ENCODE data around the gene GOLGA6L9. TPM values are rescaled to one million over a fixed set of nuclear protein-coding genes. Genes with fewer than 3 reads are reported as not detected.
"Not testable (repeated sequence)": the region's sequence is repeated elsewhere in the genome, so short reads cannot be mapped to it uniquely, and the experiment has no call there.

Gene GOLGA6L9
- polyA plus RNA-seq, result 10 to 100 TPM in 1 of 2 donors, 1 to 10 TPM in 1; 8.3 to 48.5 TPM

DNA sequence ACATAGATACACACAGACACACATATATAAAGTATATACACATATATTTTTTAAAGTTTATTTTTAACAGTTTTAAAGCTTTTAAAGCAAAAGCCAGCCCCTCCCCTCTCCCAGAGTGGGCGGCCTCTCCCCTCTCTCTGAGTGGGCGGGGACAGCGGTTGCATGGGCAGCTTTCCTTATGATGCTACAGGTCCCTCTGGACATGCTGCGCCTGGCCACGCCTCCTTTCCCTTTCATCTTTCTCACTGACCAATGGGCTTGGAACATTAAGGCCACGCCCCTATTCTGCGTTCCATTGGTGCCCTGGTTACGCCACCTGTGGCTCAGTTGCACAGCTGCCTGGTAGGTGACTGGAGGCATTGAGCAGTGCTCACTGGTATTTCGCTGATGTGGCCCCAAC, at the start of gene GOLGA6L9:
GOLGA6L9 (plus strand) TSS at position 124 of the 400 bp plus-strand sequence; CDS start at position 388, 264 bp downstream.
- H3K4me3 ChIP-seq (ENCODE audit: low read depth in 1 of 2, low read length in 2 of 2); H3K36me3 ChIP-seq (ENCODE audit: control insufficient read depth in 2 of 2, insufficient read depth in 2 of 2, low read length in 1 of 2); H3K4me1 ChIP-seq (ENCODE audit: control insufficient read depth in 2 of 2, insufficient read depth in 2 of 2, low read length in 1 of 2); H3K27me3 ChIP-seq (ENCODE audit: control insufficient read depth in 1 of 2, insufficient read depth in 2 of 2, low read length in 2 of 2); H3K9me3 ChIP-seq (ENCODE audit: control insufficient read depth in 2 of 2, insufficient read depth in 1 of 2, low read depth in 1 of 2, low read length in 1 of 2); H3K27ac ChIP-seq (ENCODE audit: low read depth in 2 of 2, low read length in 1 of 2): not testable (repeated sequence)
- WGBS, 2 donors, result 94 to 95% methylated on average over 6 to 8 of the region's 9 CpGs

GRCh38 chr15:82381330-82381955, 48.2 kb upstream of the GOLGA6L9 start:
- not testable (repeated sequence) for H3K4me1 ChIP-seq (ENCODE audit: control insufficient read depth in 2 of 2, insufficient read depth in 2 of 2, low read length in 1 of 2); H3K36me3 ChIP-seq (ENCODE audit: control insufficient read depth in 2 of 2, insufficient read depth in 2 of 2, low read length in 1 of 2); H3K27me3 ChIP-seq (ENCODE audit: control insufficient read depth in 1 of 2, insufficient read depth in 2 of 2, low read length in 2 of 2); H3K9me3 ChIP-seq (ENCODE audit: control insufficient read depth in 2 of 2, insufficient read depth in 1 of 2, low read depth in 1 of 2, low read length in 1 of 2); H3K4me3 ChIP-seq (ENCODE audit: low read depth in 1 of 2, low read length in 2 of 2); H3K27ac ChIP-seq (ENCODE audit: low read depth in 2 of 2, low read length in 1 of 2)
- 83 to 86% methylated on average over 10 of the region's 11 CpGs for WGBS, 2 donors

DNA sequence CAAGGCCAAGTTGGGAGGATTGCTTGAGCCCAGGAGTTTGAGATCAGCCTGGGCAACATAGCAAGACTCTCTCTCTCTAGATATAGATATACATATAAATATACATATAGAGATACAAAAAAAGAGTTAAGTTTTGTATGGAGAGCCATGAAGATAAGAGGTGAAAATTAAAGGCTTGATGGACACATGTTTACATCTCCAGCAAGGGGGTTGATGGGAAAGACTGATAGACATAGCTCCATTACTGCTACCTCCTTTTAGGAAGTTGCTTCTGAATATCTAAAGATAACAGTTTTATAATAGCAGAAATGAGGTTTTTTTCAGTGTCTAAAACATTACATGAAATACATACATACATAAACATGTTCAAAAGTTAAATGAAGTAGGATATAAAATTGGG, 42.4 kb upstream of the GOLGA6L9 start:
- H3K9me3 ChIP-seq (ENCODE audit: control insufficient read depth in 2 of 2, insufficient read depth in 1 of 2, low read depth in 1 of 2, low read length in 1 of 2); H3K36me3 ChIP-seq (ENCODE audit: control insufficient read depth in 2 of 2, insufficient read depth in 2 of 2, low read length in 1 of 2); H3K4me1 ChIP-seq (ENCODE audit: control insufficient read depth in 2 of 2, insufficient read depth in 2 of 2, low read length in 1 of 2): not testable (repeated sequence)

DNA sequence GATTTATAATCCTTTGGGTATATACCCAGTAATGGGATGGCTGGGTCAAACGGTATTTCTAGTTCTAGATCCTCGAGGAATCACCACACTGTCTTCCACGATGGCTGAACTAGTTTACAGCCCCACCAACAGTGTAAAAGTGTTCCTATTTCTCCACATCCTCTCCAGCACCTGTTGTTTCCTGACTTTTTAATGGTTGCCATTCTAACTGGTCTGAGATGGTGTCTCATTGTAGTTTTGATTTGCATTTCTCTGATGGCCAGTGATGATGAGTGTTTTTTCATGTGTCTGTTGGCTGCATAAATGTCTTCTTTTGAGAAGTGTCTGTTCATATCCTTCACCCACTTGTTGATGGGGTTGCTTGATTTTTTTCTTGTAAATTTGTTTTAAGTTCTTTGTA, 39.5 kb upstream of the GOLGA6L9 start:
- H3K4me3 ChIP-seq (ENCODE audit: low read depth in 1 of 2, low read length in 2 of 2); H3K36me3 ChIP-seq (ENCODE audit: control insufficient read depth in 2 of 2, insufficient read depth in 2 of 2, low read length in 1 of 2); H3K27me3 ChIP-seq (ENCODE audit: control insufficient read depth in 1 of 2, insufficient read depth in 2 of 2, low read length in 2 of 2); H3K27ac ChIP-seq (ENCODE audit: low read depth in 2 of 2, low read length in 1 of 2); H3K9me3 ChIP-seq (ENCODE audit: control insufficient read depth in 2 of 2, insufficient read depth in 1 of 2, low read depth in 1 of 2, low read length in 1 of 2); H3K4me1 ChIP-seq (ENCODE audit: control insufficient read depth in 2 of 2, insufficient read depth in 2 of 2, low read length in 1 of 2): not testable (repeated sequence)
- WGBS, 2 donors, result 86% methylated on average over 3 of the region's 3 CpGs

More for the DNA sequence above, 42.4 kb upstream of the GOLGA6L9 start:
- H3K4me3 ChIP-seq (ENCODE audit: low read depth in 1 of 2, low read length in 2 of 2); H3K27ac ChIP-seq (ENCODE audit: low read depth in 2 of 2, low read length in 1 of 2); H3K27me3 ChIP-seq (ENCODE audit: control insufficient read depth in 1 of 2, insufficient read depth in 2 of 2, low read length in 2 of 2): not testable (repeated sequence)

- WGBS, 2 donors, result 94 to 97% methylated on average over 1 of the region's 1 CpG
- not testable (repeated sequence) for H3K27me3 ChIP-seq (ENCODE audit: control insufficient read depth in 1 of 2, insufficient read depth in 2 of 2, low read length in 2 of 2); H3K4me1 ChIP-seq (ENCODE audit: control insufficient read depth in 2 of 2, insufficient read depth in 2 of 2, low read length in 1 of 2); H3K36me3 ChIP-seq (ENCODE audit: control insufficient read depth in 2 of 2, insufficient read depth in 2 of 2, low read length in 1 of 2); H3K27ac ChIP-seq (ENCODE audit: low read depth in 2 of 2, low read length in 1 of 2); H3K4me3 ChIP-seq (ENCODE audit: low read depth in 1 of 2, low read length in 2 of 2); H3K9me3 ChIP-seq (ENCODE audit: control insufficient read depth in 2 of 2, insufficient read depth in 1 of 2, low read depth in 1 of 2, low read length in 1 of 2)
These were observed 37.5 kb upstream of the GOLGA6L9 start for GRCh38 chr15:82392077-82392476.

DNA sequence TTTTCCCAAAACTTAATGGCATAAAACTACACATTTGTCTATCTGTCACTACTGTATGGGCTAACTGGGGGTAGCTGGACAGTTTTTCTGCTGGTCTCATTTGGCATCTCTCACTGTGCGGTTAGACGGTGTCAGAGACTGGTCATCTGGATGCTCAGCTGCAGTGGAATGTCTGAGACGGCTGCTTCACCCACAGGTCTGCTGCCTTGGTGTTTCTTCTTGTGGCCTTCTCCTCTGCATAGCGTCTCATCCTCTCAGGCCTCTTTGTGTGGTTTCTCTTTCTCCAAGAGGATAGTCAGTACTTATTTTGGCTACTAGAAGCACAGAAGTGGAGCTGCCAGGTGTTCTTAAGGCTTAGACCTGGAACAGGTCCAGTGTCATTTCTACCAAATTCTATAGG, 35.9 kb upstream of the GOLGA6L9 start:
- Histone ChIP-seq H3K36me3 (ENCODE audit: control insufficient read depth in 2 of 2, insufficient read depth in 2 of 2, low read length in 1 of 2) (no peaks in the 10 kb centered on the region), H3K9me3 (ENCODE audit: control insufficient read depth in 2 of 2, insufficient read depth in 1 of 2, low read depth in 1 of 2, low read length in 1 of 2) (no peaks in the 10 kb centered on the region), H3K27ac (ENCODE audit: low read depth in 2 of 2, low read length in 1 of 2) (no peak overlapping the region), H3K4me3 (ENCODE audit: low read depth in 1 of 2, low read length in 2 of 2) (no peak overlapping the region), H3K27me3 (ENCODE audit: control insufficient read depth in 1 of 2, insufficient read depth in 2 of 2, low read length in 2 of 2) (no peaks in the 10 kb centered on the region), H3K4me1 (ENCODE audit: control insufficient read depth in 2 of 2, insufficient read depth in 2 of 2, low read length in 1 of 2) (no peaks in the 10 kb centered on the region)
- WGBS, 2 donors, result 93 to 96% methylated on average over 4 of the region's 4 CpGs

- not testable (repeated sequence) for H3K4me3 ChIP-seq (ENCODE audit: low read depth in 1 of 2, low read length in 2 of 2); H3K4me1 ChIP-seq (ENCODE audit: control insufficient read depth in 2 of 2, insufficient read depth in 2 of 2, low read length in 1 of 2); H3K36me3 ChIP-seq (ENCODE audit: control insufficient read depth in 2 of 2, insufficient read depth in 2 of 2, low read length in 1 of 2); H3K27me3 ChIP-seq (ENCODE audit: control insufficient read depth in 1 of 2, insufficient read depth in 2 of 2, low read length in 2 of 2); H3K27ac ChIP-seq (ENCODE audit: low read depth in 2 of 2, low read length in 1 of 2); H3K9me3 ChIP-seq (ENCODE audit: control insufficient read depth in 2 of 2, insufficient read depth in 1 of 2, low read depth in 1 of 2, low read length in 1 of 2)
- WGBS, 2 donors, result 81 to 91% methylated on average over 1 of the region's 4 CpGs
These were observed 33.8 kb upstream of the GOLGA6L9 start for GRCh38 chr15:82395788-82396187.

- Histone ChIP-seq H3K36me3 (ENCODE audit: control insufficient read depth in 2 of 2, insufficient read depth in 2 of 2, low read length in 1 of 2) (no peaks in the 10 kb centered on the region), H3K27me3 (ENCODE audit: control insufficient read depth in 1 of 2, insufficient read depth in 2 of 2, low read length in 2 of 2) (no peaks in the 10 kb centered on the region), H3K4me3 (ENCODE audit: low read depth in 1 of 2, low read length in 2 of 2) (no peak overlapping the region), H3K4me1 (ENCODE audit: control insufficient read depth in 2 of 2, insufficient read depth in 2 of 2, low read length in 1 of 2) (no peaks in the 10 kb centered on the region), H3K27ac (ENCODE audit: low read depth in 2 of 2, low read length in 1 of 2) (no peak overlapping the region), H3K9me3 (ENCODE audit: control insufficient read depth in 2 of 2, insufficient read depth in 1 of 2, low read depth in 1 of 2, low read length in 1 of 2) (no peaks in the 10 kb centered on the region)
- 91 to 93% methylated on average over 3 of the region's 3 CpGs for WGBS, 2 donors
These were observed 31.8 kb upstream of the GOLGA6L9 start for GRCh38 chr15:82397817-82398216.

GRCh38 chr15:82398785-82399184, 30.8 kb upstream of the GOLGA6L9 start:
- no peaks in the 10 kb centered on the region for H3K36me3 ChIP-seq (ENCODE audit: control insufficient read depth in 2 of 2, insufficient read depth in 2 of 2, low read length in 1 of 2)
- no peaks in the 10 kb centered on the region for H3K9me3 ChIP-seq (ENCODE audit: control insufficient read depth in 2 of 2, insufficient read depth in 1 of 2, low read depth in 1 of 2, low read length in 1 of 2)
- no peak overlapping the region for H3K27ac ChIP-seq (ENCODE audit: low read depth in 2 of 2, low read length in 1 of 2)
- H3K4me1 ChIP-seq (ENCODE audit: control insufficient read depth in 2 of 2, insufficient read depth in 2 of 2, low read length in 1 of 2), result no peaks in the 10 kb centered on the region
- H3K4me3 ChIP-seq (ENCODE audit: low read depth in 1 of 2, low read length in 2 of 2), result no peak overlapping the region
- no peaks in the 10 kb centered on the region for H3K27me3 ChIP-seq (ENCODE audit: control insufficient read depth in 1 of 2, insufficient read depth in 2 of 2, low read length in 2 of 2)
- WGBS, 2 donors, result no CpG with 5 or more reads among the region's 1 CpG

DNA sequence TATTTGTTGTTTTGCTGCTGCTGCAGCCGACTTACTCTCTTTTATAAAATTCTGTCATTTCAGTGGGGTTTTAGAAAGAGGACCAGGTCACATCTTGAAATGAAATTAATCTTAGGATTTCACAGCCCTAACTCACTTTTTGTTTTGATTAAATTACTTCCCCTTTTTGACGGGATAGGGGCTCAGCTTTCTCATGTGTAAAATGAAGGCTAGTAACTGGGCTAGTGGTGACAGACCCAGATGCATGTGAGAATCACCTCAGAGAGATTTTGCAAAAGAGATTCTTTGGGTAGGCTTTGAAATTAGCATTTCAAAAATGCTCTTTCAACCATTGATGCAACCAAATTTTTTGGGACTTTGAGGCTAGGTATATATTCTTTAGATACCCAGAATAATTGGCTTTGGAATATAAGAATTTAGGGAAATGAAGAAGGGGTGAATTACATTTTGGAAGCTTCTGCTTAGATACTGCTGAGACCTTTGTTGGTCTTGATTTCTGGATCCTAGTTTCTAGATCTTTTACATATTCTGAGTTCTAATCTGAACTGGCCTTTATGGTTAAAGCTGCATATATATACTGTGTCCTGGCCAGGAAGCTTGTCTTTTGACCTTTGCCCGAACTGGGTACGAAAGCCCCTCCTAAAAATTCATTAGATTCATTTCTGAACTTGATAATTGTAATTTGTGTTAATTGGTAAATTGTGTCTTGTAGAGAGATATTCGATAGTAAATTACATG, 30.1 kb upstream of the GOLGA6L9 start:
- H3K36me3 ChIP-seq (ENCODE audit: control insufficient read depth in 2 of 2, insufficient read depth in 2 of 2, low read length in 1 of 2); H3K9me3 ChIP-seq (ENCODE audit: control insufficient read depth in 2 of 2, insufficient read depth in 1 of 2, low read depth in 1 of 2, low read length in 1 of 2); H3K27me3 ChIP-seq (ENCODE audit: control insufficient read depth in 1 of 2, insufficient read depth in 2 of 2, low read length in 2 of 2); H3K4me3 ChIP-seq (ENCODE audit: low read depth in 1 of 2, low read length in 2 of 2); H3K27ac ChIP-seq (ENCODE audit: low read depth in 2 of 2, low read length in 1 of 2); H3K4me1 ChIP-seq (ENCODE audit: control insufficient read depth in 2 of 2, insufficient read depth in 2 of 2, low read length in 1 of 2): not testable (repeated sequence)
- 80 to 87% methylated on average over 5 of the region's 5 CpGs for WGBS, 2 donors

Measured in esophagus (tissue), 2 donors.